HepG2 (cell line): ENCODE measurements around the gene FGFR3. TPM values are rescaled to one million over a fixed set of nuclear protein-coding genes. Genes with fewer than 3 reads are reported as not detected.

Experiments
- ARNT2 ChIP-seq: sonication (generic); formaldehyde crosslinking; IDR thresholded peaks from 2 replicates; pipeline ENCODE4 v1.8.0; 2022; ENCODE audit warnings: mild to moderate bottlenecking, low read depth, missing genetic modification reagents, moderate library complexity
- CREM ChIP-seq, 2 experiments: sonication (generic) in 1 of 2; formaldehyde crosslinking in 1 of 2; IDR thresholded peaks; 2 replicates each; pipeline versions ENCODE4 v1.4.0 to v1.6.1; 2016 to 2020; ENCODE audit warnings: antibody characterized with exemption in 1 of 2, mild to moderate bottlenecking in 1 of 2, missing genetic modification reagents in 1 of 2
- DR1 ChIP-seq: sonication (generic); formaldehyde crosslinking; IDR thresholded peaks from 2 replicates; pipeline ENCODE4 v1.8.0; 2021; ENCODE audit warnings: mild to moderate bottlenecking, missing genetic modification reagents, inconsistent platforms
- FOXA1 ChIP-seq, 2 experiments: fragments of 450-650 bp in 1 of 2; sonication (generic) in 1 of 2; formaldehyde crosslinking in 1 of 2; IDR thresholded peaks; 2 replicates each; pipeline versions ENCODE4 v1.4.0 to v1.6.1; 2016 to 2020; ENCODE audit warnings: missing genetic modification reagents in 1 of 2
- GABPB1 ChIP-seq: IDR thresholded peaks from 2 replicates; pipeline ENCODE4 v1.6.1; 2016; ENCODE audit warnings: mild to moderate bottlenecking, missing genetic modification reagents, moderate library complexity, missing compliant biosample characterization
- IRX3 ChIP-seq: sonication (generic); formaldehyde crosslinking; IDR thresholded peaks from 2 replicates; pipeline ENCODE4 v1.8.1; 2023; ENCODE audit warnings: mild to moderate bottlenecking, low read depth, missing genetic modification reagents, borderline replicate concordance
- POLR2G ChIP-seq: fragments of 200-400 bp; formaldehyde crosslinking; IDR thresholded peaks from 2 replicates; pipeline ENCODE4 v1.6.1; 2018; ENCODE audit warnings: mild to moderate bottlenecking, low read depth, low read length, moderate library complexity
- SKI ChIP-seq: fragments of 450-650 bp; IDR thresholded peaks from one replicate; pipeline ENCODE4 v1.6.1; 2018; ENCODE audit warnings: mild to moderate bottlenecking; ENCODE audit not compliant: partially characterized antibody
- TGIF2 ChIP-seq: IDR thresholded peaks from 2 replicates; pipeline ENCODE4 v1.6.1; 2016; ENCODE audit warnings: control low read depth, missing compliant biosample characterization
- ZFY ChIP-seq: sonication (generic); formaldehyde crosslinking; IDR thresholded peaks from 2 replicates; pipeline ENCODE4 v1.4.0; 2020; ENCODE audit warnings: missing genetic modification reagents
- ZNF33A ChIP-seq: sonication (generic); formaldehyde crosslinking; IDR thresholded peaks from 2 replicates; pipeline ENCODE4 v1.5.1; 2020; ENCODE audit warnings: missing genetic modification reagents, mild to moderate bottlenecking, moderate library complexity, borderline replicate concordance
- ZNF550 ChIP-seq: sonication (generic); formaldehyde crosslinking; IDR thresholded peaks from 2 replicates; pipeline ENCODE4 v1.4.0; 2020; ENCODE audit warnings: mild to moderate bottlenecking, missing genetic modification reagents, borderline replicate concordance
- ZNF839 ChIP-seq: sonication (generic); formaldehyde crosslinking; IDR thresholded peaks from 2 replicates; pipeline ENCODE4 v1.4.0; 2020; ENCODE audit warnings: missing genetic modification reagents, mild to moderate bottlenecking, borderline replicate concordance
- ZSCAN29 ChIP-seq: sonication (generic); formaldehyde crosslinking; conservative IDR thresholded peaks from 2 replicates; pipeline ENCODE4 v1.4.0; 2020; ENCODE audit warnings: mild to moderate bottlenecking, missing genetic modification reagents
- polyA plus RNA-seq, 8 experiments: library from polyadenylated mRNA; depleted of rRNA in 3 of 8; stranded (reverse) in 7 of 8; unstranded in 1 of 8; fragments of >200 nt; fragmentation: Illumina TruSeq in 4 of 8; extraction: Trizol in 4 of 8; gene quantifications; 2 replicates each; pipeline versions ENCODE4 v1.2.1 to v1.2.3, GENCODE V29; 2011 to 2016; ENCODE audit warnings: low read depth in 4 of 8, missing spikeins in 1 of 8, mixed read lengths in 1 of 8; ENCODE audit not compliant: insufficient read depth in 1 of 8
- total RNA-seq, 5 experiments: library from RNA; depleted of rRNA; stranded (reverse); fragments of >200 nt; fragmentation: Illumina TruSeq; extraction: Trizol; gene quantifications; 2 replicates each; pipeline ENCODE4 v1.2.3, GENCODE V29; 2016; ENCODE audit warnings: low read depth in 1 of 5
- TF ChIP-seq, protein P1 (sequence below): sonication (generic); formaldehyde crosslinking; IDR thresholded peaks from 2 replicates; pipeline ENCODE4 v1.8.0; 2022; ENCODE audit warnings: low read depth, missing genetic modification reagents
- TF ChIP-seq, protein P2 (sequence below): IDR thresholded peaks from 2 replicates; pipeline ENCODE4 v1.6.1; 2016; ENCODE audit warnings: mild to moderate bottlenecking
- TF ChIP-seq, protein P3 (sequence below): sonication (generic); formaldehyde crosslinking; IDR thresholded peaks from 2 replicates; pipeline ENCODE4 v1.4.0; 2020; ENCODE audit warnings: low read depth, mild to moderate bottlenecking, missing genetic modification reagents
- TF ChIP-seq, protein P4 (sequence below): sonication (generic); formaldehyde crosslinking; IDR thresholded peaks from 2 replicates; pipeline ENCODE4 v1.5.0; 2020; ENCODE audit warnings: missing genetic modification reagents, mild to moderate bottlenecking, borderline replicate concordance
- TF ChIP-seq, protein P5 (sequence below): sonication (generic); formaldehyde crosslinking; IDR thresholded peaks from 2 replicates; pipeline ENCODE4 v1.4.0; 2020; ENCODE audit warnings: mild to moderate bottlenecking, missing genetic modification reagents
- TF ChIP-seq, protein P6 (sequence below): sonication (generic); formaldehyde crosslinking; IDR thresholded peaks from 2 replicates; pipeline ENCODE4 v1.5.0; 2020; ENCODE audit warnings: mild to moderate bottlenecking, missing genetic modification reagents

Gene FGFR3
- total and polyA plus RNA-seq, 2 of the 13 experiments (the other 11 are each of a cell fraction or from before 2014, with no cell fraction given), result 103 to 109 TPM

DNA sequence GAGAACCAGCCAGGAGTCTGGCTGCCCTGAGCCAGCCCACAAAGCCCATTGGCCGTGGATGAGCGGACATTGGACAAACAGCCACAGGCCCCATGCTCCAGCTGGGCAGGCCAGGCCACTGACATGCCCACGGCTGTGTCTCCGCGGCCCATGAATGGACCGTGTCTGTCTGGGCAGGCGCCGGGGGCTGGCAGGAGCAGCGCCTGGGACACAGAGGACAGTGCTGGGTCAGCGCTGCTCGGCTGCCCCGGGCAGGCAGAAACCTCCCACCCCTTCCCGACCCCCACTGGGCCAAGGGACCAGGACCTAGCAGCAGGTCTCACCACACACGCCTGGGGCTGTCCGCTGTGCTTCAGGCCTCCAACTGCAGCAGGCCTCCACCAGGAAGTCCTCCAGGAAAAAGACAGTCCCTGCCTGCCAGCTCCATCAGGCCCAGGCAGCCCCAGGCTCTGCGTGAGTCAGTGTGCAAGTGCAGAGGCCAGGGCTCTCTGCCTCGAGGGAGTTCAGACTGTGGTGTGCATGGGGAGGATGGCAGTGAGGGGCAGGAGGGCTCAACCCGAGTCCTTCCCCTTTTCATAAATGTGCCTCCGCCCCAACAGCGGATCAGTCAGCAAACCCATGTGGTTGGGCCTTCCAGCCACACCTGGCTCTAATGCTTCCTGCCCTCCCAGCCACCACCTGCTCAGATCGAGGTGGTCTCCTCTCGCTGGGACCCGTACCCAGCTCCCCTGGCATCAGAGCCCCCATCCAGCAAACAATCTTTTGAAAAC lies 17.2 kb upstream of the FGFR3 start (continued):
- TF ChIP-seq TGIF2 (0 out of 2 replicates have a peak, but pooled peaks have one; percentile 78), SKI (no peak), IRX3 (CRISPR knock-in tag) (no peak), ZNF550 (CRISPR knock-in tag) (0 out of 2 replicates have a peak, but pooled peaks have one; percentile 73), CREM (IDR thresholded peaks at IDR 0.05) (no peak), CREM (CRISPR knock-in tag; IDR thresholded peaks at IDR 0.05) (no peak), POLR2G (peak; percentile 62; the same call in 1 of the 2 replicates), DR1 (CRISPR knock-in tag) (peak; percentile 55; the same call in 1 of the 2 replicates), GABPB1 (peak; percentile 51; the same call in 1 of the 2 replicates), FOXA1 (IDR thresholded peaks at IDR 0.05) (no peak), FOXA1 (CRISPR knock-in tag; IDR thresholded peaks at IDR 0.05) (no peak), ZNF33A (CRISPR knock-in tag) (no peak), ARNT2 (peak; percentile 15; the same call in 1 of the 2 replicates), ZFY (CRISPR knock-in tag) (peak; percentile 78), ZNF839 (peak; percentile 56; the same call in 1 of the 2 replicates), ZSCAN29 (CRISPR knock-in tag) (no peak)
- TF ChIP-seq, protein P1, sequence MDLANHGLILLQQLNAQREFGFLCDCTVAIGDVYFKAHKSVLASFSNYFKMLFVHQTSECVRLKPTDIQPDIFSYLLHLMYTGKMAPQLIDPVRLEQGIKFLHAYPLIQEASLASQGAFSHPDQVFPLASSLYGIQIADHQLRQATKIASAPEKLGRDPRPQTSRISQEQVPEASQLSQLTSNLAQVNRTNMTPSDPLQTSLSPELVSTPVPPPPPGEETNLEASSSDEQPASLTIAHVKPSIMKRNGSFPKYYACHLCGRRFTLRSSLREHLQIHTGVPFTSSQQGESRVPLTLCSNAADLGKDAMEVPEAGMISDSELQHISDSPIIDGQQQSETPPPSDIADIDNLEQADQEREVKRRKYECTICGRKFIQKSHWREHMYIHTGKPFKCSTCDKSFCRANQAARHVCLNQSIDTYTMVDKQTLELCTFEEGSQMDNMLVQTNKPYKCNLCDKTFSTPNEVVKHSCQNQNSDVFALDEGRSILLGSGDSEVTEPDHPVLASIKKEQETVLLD (CRISPR knock-in tag), result no peak
- TF ChIP-seq, protein P2, sequence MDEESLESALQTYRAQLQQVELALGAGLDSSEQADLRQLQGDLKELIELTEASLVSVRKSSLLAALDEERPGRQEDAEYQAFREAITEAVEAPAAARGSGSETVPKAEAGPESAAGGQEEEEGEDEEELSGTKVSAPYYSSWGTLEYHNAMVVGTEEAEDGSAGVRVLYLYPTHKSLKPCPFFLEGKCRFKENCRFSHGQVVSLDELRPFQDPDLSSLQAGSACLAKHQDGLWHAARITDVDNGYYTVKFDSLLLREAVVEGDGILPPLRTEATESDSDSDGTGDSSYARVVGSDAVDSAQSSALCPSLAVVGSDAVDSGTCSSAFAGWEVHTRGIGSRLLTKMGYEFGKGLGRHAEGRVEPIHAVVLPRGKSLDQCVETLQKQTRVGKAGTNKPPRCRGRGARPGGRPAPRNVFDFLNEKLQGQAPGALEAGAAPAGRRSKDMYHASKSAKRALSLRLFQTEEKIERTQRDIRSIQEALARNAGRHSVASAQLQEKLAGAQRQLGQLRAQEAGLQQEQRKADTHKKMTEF, result peak; percentile 21; the same call in 1 of the 2 replicates
- TF ChIP-seq, protein P3, sequence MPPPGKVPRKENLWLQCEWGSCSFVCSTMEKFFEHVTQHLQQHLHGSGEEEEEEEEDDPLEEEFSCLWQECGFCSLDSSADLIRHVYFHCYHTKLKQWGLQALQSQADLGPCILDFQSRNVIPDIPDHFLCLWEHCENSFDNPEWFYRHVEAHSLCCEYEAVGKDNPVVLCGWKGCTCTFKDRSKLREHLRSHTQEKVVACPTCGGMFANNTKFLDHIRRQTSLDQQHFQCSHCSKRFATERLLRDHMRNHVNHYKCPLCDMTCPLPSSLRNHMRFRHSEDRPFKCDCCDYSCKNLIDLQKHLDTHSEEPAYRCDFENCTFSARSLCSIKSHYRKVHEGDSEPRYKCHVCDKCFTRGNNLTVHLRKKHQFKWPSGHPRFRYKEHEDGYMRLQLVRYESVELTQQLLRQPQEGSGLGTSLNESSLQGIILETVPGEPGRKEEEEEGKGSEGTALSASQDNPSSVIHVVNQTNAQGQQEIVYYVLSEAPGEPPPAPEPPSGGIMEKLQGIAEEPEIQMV, result 0 out of 2 replicates have a peak, but pooled peaks have one; percentile 24
- TF ChIP-seq, protein P4, sequence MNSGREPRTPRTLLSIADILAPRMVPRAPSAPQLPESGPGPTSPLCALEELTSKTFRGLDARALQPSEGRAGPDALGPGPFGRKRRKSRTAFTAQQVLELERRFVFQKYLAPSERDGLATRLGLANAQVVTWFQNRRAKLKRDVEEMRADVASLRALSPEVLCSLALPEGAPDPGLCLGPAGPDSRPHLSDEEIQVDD, result no peak
- TF ChIP-seq, protein P5, sequence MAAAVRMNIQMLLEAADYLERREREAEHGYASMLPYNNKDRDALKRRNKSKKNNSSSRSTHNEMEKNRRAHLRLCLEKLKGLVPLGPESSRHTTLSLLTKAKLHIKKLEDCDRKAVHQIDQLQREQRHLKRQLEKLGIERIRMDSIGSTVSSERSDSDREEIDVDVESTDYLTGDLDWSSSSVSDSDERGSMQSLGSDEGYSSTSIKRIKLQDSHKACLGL (CRISPR knock-in tag), result peak; percentile 65; the same call in 1 of the 2 replicates
- TF ChIP-seq, protein P6, sequence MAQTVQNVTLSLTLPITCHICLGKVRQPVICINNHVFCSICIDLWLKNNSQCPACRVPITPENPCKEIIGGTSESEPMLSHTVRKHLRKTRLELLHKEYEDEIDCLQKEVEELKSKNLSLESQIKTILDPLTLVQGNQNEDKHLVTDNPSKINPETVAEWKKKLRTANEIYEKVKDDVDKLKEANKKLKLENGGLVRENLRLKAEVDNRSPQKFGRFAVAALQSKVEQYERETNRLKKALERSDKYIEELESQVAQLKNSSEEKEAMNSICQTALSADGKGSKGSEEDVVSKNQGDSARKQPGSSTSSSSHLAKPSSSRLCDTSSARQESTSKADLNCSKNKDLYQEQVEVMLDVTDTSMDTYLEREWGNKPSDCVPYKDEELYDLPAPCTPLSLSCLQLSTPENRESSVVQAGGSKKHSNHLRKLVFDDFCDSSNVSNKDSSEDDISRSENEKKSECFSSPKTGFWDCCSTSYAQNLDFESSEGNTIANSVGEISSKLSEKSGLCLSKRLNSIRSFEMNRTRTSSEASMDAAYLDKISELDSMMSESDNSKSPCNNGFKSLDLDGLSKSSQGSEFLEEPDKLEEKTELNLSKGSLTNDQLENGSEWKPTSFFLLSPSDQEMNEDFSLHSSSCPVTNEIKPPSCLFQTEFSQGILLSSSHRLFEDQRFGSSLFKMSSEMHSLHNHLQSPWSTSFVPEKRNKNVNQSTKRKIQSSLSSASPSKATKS (CRISPR knock-in tag), result no peak
